GM15510 (cell line): ENCODE results near the gene UBE2E1.

Source experiments
- POLR2A ChIP-seq: IDR thresholded peaks from 3 replicates; pipeline ENCODE4 v1.6.1; 2011; ENCODE audit warnings: borderline replicate concordance; ENCODE audit not compliant: insufficient read length; ENCODE audit errors: extremely low read depth

Gene UBE2E1

GRCh38 chr3:23824699-23825444 lies 19.1 kb downstream of the UBE2E1 start:
- TF ChIP-seq POLR2A = no peak

- no peak for TF ChIP-seq POLR2A
Observed at GRCh38 chr3:23825802-23826201, 20.0 kb downstream of the UBE2E1 start.

DNA sequence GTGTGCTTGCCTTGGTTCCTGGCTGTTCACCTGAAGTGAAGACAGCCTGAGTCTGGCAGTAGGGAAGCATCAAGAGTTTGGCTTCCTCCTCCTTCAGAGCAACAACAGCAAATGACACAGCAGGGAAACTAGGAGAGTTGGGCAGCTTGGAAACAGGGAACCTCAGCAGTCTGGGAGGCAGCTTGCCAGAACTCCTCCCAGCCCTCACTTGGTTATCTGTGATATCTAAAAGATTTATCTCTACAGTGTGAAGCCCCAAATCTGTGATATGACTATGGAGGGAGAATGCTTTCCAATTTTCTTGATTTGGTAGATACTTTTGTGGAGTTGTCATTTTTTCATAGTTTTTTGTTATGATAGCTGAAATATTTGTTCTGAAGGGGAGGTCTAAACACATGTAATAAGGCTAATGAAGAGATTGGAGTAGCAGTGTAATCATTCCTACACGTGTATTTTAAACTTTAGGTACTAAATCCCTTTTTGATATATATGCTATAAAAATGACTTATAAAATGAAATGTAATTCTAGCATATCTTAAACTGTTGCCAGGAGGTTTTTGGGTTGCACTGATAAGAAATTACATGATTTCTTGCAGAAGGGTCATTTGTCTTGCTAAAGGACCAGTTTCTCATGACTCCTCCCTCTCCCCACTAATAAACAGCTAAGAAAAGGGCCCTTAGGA lies 20.8 kb downstream of the UBE2E1 start:
- TF ChIP-seq POLR2A = no peak

DNA sequence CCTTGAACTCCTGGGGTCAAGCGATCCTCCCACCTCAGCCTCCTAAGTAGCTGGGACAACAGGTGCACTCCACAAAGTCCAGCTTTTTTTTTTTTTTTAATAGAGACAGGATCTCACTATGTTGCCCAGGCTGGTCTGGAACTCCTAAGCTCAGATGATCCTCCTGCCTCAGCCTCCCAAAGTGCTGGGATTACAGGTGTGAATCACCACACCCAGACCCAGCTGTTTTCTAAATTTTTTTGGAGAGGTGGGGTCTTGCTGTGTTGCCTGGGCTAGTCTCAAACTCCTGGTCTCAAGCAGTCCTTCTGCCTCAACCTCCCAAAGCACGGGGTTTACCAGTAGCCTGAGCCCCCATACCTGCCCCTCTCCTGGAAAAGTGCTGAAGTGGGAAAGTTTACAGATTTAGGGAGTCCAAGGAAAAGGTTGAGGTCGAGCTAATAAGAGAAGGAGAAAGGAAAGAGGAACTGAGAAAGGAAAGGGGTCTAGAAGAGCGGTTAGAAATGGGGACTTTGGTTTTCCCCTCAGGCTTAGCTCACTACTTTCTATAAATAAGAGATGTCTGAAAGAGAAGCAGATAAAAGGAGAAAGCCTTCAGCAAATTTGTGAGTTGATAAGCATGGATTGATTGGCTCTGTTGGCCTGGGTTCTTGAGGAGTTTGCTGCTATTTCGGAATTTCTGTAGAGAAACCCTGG lies 23.6 kb downstream of the UBE2E1 start:
- TF ChIP-seq POLR2A = no peak

GRCh38 chr3:23830869-23831484 lies 25.2 kb downstream of the UBE2E1 start:
- no peak for TF ChIP-seq POLR2A

- TF ChIP-seq POLR2A = no peak
Observed at GRCh38 chr3:23831517-23832394, 26.0 kb downstream of the UBE2E1 start.

- no peak for TF ChIP-seq POLR2A
Observed at GRCh38 chr3:23832523-23832922, 26.8 kb downstream of the UBE2E1 start.

- no peak for TF ChIP-seq POLR2A
Observed at GRCh38 chr3:23834082-23834870, 28.5 kb downstream of the UBE2E1 start.

GRCh38 chr3:23835087-23835486 lies 29.3 kb downstream of the UBE2E1 start:
- TF ChIP-seq POLR2A = no peak

GRCh38 chr3:23835802-23836201 lies 30.0 kb downstream of the UBE2E1 start:
- TF ChIP-seq POLR2A = no peak

- TF ChIP-seq POLR2A = no peak
Observed at GRCh38 chr3:23836536-23837230, 30.9 kb downstream of the UBE2E1 start.

- no peak for TF ChIP-seq POLR2A
Observed at GRCh38 chr3:23837286-23837685, 31.5 kb downstream of the UBE2E1 start.

DNA sequence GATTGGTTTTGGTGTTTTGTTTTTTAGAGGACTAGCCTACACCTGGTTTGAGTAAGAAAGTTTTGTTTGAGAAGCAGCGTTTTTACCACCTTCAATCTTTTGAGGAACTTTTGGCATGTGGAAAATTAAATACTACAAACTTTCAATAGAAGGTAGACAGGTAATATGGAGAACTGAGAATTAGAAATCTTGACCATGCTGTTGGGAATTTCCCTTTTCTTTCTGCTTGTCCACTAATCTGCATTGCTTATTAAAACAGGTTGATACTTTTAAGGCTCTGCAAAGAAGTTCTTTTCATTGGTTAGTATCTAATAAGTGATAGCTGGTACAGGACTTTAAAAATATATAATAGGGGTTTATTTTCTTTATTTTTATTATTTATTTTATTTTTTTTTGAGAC lies 31.9 kb downstream of the UBE2E1 start:
- TF ChIP-seq POLR2A = no peak
